ENCODE measurements around the gene TXNRD1. TPM values are rescaled to one million over a fixed set of nuclear protein-coding genes. Genes with fewer than 3 reads are reported as not detected.
"Not testable (repeated sequence)": the region's sequence is repeated elsewhere in the genome, so short reads cannot be mapped to it uniquely, and the experiment has no call there.

TXNRD1 gene
- total RNA-seq, 4 donors from 2014 or later: 129 to 230 (median 199) TPM

DNA sequence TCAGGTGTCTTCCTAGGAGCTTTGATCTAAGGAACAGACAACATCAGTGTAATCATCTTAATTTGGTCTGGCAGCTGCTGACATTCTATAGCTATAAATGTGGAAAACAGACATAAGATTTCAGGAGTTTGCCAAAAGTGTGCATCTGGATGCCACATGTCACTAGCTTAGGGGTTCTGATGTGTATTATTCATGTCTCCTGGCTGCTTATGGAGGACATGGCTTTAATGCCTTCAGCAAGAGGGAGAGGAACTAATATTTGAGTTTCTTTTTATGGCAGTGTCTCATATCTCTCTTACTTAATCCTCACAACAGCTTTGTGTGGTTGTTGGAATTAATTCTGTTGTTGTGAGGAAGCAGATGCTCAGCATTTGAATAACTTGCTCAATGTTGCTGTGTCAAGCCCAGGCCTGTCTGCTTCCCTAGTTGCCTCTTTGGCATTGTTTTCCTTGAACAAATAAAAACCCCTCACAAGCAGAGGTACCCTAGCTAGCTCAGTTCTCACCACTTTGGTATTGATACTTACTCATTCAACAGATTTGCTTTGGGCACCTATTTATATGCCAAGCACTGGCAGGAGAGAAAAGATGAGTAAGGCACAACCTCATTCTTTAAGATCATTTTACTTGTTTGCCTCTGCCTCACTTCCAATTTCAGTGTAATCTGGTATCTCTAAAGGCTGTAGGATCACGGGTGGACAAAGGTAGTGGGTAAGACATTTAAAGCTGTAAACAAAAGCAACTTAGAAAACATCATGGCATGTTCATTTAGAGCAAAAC is 48.2 kb downstream of the TXNRD1 start:
- H3K27ac ChIP-seq: no peak overlapping the region
- TF ChIP-seq, protein P1, sequence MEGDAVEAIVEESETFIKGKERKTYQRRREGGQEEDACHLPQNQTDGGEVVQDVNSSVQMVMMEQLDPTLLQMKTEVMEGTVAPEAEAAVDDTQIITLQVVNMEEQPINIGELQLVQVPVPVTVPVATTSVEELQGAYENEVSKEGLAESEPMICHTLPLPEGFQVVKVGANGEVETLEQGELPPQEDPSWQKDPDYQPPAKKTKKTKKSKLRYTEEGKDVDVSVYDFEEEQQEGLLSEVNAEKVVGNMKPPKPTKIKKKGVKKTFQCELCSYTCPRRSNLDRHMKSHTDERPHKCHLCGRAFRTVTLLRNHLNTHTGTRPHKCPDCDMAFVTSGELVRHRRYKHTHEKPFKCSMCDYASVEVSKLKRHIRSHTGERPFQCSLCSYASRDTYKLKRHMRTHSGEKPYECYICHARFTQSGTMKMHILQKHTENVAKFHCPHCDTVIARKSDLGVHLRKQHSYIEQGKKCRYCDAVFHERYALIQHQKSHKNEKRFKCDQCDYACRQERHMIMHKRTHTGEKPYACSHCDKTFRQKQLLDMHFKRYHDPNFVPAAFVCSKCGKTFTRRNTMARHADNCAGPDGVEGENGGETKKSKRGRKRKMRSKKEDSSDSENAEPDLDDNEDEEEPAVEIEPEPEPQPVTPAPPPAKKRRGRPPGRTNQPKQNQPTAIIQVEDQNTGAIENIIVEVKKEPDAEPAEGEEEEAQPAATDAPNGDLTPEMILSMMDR (IDR thresholded peaks at IDR 0.05): no peak
- no peak for TF ChIP-seq POLR2A (IDR thresholded peaks at IDR 0.05)
- intact Hi-C loops (cut with DNase I): no loop called here
- H3K27me3 ChIP-seq: no peaks in the 10 kb centered on the region
- no peaks in the 10 kb centered on the region for H3K36me3 ChIP-seq
- DNase-seq: no peak
- no peaks in the 10 kb centered on the region for H3K9me3 ChIP-seq
- WGBS, 2 donors: 74 to 79% methylated on average over 1 of the region's 1 CpG
- no peaks in the 10 kb centered on the region for H3K4me1 ChIP-seq
- no peak overlapping the region for H3K4me3 ChIP-seq (replicated peaks in 1 of 3)

DNA sequence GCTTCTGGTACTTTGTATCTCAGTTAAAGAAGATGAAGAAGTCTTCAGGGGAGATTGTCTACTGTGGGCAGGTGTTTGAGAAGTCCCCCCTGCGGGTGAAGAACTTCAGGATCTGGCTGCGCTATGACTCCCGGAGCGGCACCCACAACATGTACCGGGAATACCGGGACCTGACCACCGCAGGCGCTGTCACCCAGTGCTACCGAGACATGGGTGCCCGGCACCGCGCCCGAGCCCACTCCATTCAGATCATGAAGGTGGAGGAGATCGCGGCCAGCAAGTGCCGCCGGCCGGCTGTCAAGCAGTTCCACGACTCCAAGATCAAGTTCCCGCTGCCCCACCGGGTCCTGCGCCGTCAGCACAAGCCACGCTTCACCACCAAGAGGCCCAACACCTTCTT is 49.9 kb downstream of the TXNRD1 start:
- DNase-seq; intact Hi-C loops (cut with DNase I); H3K4me3 ChIP-seq (replicated peaks in 1 of 3); H3K4me1 ChIP-seq; H3K36me3 ChIP-seq; H3K9me3 ChIP-seq; H3K27me3 ChIP-seq; H3K27ac ChIP-seq: not testable (repeated sequence)
- 79 to 93% methylated on average over 8 to 11 of the region's 24 CpGs for WGBS, 2 donors

DNA sequence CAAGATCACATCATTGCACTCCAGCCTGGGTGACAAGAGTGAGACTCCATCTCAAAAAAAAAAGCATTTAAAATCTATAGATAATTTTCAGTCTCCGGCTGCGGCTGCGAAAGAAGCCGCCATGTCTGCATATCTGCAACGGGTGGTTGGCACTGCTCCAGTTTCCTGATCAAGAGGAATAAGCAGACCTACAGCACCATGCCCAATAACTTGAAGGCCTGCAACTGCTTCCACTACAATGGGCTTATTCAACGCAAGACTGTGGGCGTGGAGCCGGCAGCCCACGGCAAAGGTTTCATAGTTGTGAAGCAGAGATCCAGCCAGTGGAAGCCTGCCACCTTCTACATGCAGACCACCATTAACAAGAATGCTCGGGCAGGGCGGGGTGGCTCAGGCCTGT is 57.4 kb downstream of the TXNRD1 start:
- WGBS, 2 donors: 88 to 90% methylated on average over 8 to 11 of the region's 11 CpGs
- peaks cover 6 to 18% of the 10 kb centered on the region in 2 donors for H3K4me1 ChIP-seq
- TF ChIP-seq, protein P1 (IDR thresholded peaks at IDR 0.05): no peak
- no peak for TF ChIP-seq POLR2A (IDR thresholded peaks at IDR 0.05)
- H3K36me3 ChIP-seq: no peaks in the 10 kb centered on the region
- no peak overlapping the region for H3K4me3 ChIP-seq (replicated peaks in 1 of 3)
- H3K27ac ChIP-seq: no peak overlapping the region
- H3K9me3 ChIP-seq: no peaks in the 10 kb centered on the region
- no peak for DNase-seq
- no peaks in the 10 kb centered on the region for H3K27me3 ChIP-seq
- intact Hi-C loops (cut with DNase I): no loop called here

DNA sequence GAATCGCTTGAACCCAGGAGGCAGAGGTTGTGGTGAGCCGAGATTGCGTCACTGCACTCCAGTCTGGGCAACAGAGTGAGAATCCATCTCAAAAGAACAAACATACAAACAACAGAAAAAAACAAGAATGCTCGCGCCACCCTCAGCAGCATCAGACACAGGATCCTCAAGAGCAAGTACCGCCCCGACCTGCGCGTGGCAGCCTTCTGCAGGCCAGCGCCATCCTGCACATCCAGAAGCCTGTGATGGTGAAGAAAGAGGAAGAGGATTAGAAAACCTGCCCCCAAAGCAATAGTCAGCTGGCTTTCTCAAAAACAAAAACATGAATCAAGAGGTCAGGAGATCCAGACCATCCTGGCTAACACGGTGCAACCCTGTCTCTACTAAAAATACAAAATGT is 57.9 kb downstream of the TXNRD1 start:
- WGBS, 2 donors: 90 to 95% methylated on average over 11 of the region's 11 CpGs
- Histone ChIP-seq H3K4me3 (replicated peaks in 1 of 3) (no peak overlapping the region), H3K9me3 (no peaks in the 10 kb centered on the region), H3K27ac (no peak overlapping the region), H3K4me1 (peaks cover 6 to 18% of the 10 kb centered on the region in 2 donors), H3K27me3 (no peaks in the 10 kb centered on the region), H3K36me3 (no peaks in the 10 kb centered on the region)
- DNase-seq: no peak
- TF ChIP-seq, protein P1 (IDR thresholded peaks at IDR 0.05): no peak
- TF ChIP-seq POLR2A (IDR thresholded peaks at IDR 0.05): no peak
- intact Hi-C loops (cut with DNase I): no loop called here

DNA sequence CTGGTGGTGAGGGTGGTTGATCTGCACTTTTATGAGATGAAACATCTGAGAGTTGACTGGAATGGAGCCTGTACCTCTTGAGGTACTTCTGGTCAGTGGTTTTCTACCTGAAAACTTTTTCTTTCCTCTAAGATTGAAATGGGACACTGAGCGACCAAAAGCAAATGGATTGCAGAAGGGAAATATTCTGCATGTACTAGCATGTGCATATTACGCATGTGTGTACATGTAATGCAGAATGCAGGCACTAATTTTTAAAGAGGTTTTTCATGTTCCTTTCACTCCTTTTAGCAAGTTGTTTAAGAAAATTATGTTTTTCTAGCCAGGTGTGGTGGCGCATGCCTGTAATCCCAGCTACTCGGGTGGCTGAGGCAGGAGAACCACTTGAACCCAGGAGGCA is 59.2 kb downstream of the TXNRD1 start:
- H3K27ac ChIP-seq: no peak overlapping the region
- TF ChIP-seq POLR2A (IDR thresholded peaks at IDR 0.05): no peak
- TF ChIP-seq, protein P1 (IDR thresholded peaks at IDR 0.05): no peak
- H3K9me3 ChIP-seq: no peaks in the 10 kb centered on the region
- no peaks in the 10 kb centered on the region for H3K27me3 ChIP-seq
- H3K36me3 ChIP-seq: no peaks in the 10 kb centered on the region
- DNase-seq: no peak
- H3K4me1 ChIP-seq: peaks cover 6 to 18% of the 10 kb centered on the region in 2 donors
- 78 to 88% methylated on average over 4 of the region's 4 CpGs for WGBS, 2 donors
- intact Hi-C loops (cut with DNase I): no loop called here
- no peak overlapping the region for H3K4me3 ChIP-seq (replicated peaks in 1 of 3)

Data from thyroid gland (tissue), 4 donors.